ENCODE measurements around the gene RIBC2.

DNA sequence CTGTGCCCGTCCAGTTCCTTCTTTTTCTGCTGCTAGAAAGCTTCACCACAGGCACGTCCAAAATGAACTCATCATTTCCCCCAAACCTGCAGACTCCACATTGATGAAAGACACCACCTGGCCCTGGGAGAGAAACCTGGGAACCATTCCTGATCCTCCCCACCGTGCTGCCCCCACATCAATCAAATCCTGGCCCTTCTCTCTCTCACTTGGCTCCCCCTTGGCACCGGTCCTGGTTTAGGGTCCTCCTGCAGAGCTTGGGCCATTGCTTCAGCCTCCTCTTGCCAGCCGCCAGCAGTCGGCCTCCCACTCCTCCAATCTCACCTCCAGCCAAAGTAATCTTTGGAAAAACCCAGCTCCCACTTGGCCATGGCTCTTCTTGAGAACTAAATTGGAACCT, 38.5 kb downstream of the RIBC2 start:
- no peak for TF ChIP-seq POLR2A (IDR thresholded peaks at IDR 0.05)
- TF ChIP-seq, protein P1, sequence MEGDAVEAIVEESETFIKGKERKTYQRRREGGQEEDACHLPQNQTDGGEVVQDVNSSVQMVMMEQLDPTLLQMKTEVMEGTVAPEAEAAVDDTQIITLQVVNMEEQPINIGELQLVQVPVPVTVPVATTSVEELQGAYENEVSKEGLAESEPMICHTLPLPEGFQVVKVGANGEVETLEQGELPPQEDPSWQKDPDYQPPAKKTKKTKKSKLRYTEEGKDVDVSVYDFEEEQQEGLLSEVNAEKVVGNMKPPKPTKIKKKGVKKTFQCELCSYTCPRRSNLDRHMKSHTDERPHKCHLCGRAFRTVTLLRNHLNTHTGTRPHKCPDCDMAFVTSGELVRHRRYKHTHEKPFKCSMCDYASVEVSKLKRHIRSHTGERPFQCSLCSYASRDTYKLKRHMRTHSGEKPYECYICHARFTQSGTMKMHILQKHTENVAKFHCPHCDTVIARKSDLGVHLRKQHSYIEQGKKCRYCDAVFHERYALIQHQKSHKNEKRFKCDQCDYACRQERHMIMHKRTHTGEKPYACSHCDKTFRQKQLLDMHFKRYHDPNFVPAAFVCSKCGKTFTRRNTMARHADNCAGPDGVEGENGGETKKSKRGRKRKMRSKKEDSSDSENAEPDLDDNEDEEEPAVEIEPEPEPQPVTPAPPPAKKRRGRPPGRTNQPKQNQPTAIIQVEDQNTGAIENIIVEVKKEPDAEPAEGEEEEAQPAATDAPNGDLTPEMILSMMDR (IDR thresholded peaks at IDR 0.05) = no peak
